ENCODE measurements around the gene FUT9.

Gene FUT9

GRCh38 chr6:96017070-96017359 lies 1.2 kb downstream of the FUT9 start:
- TF ChIP-seq, protein P1, sequence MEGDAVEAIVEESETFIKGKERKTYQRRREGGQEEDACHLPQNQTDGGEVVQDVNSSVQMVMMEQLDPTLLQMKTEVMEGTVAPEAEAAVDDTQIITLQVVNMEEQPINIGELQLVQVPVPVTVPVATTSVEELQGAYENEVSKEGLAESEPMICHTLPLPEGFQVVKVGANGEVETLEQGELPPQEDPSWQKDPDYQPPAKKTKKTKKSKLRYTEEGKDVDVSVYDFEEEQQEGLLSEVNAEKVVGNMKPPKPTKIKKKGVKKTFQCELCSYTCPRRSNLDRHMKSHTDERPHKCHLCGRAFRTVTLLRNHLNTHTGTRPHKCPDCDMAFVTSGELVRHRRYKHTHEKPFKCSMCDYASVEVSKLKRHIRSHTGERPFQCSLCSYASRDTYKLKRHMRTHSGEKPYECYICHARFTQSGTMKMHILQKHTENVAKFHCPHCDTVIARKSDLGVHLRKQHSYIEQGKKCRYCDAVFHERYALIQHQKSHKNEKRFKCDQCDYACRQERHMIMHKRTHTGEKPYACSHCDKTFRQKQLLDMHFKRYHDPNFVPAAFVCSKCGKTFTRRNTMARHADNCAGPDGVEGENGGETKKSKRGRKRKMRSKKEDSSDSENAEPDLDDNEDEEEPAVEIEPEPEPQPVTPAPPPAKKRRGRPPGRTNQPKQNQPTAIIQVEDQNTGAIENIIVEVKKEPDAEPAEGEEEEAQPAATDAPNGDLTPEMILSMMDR (conservative IDR thresholded peaks at IDR 0.05): no peak
- no peak overlapping the region for H3K27ac ChIP-seq

DNA sequence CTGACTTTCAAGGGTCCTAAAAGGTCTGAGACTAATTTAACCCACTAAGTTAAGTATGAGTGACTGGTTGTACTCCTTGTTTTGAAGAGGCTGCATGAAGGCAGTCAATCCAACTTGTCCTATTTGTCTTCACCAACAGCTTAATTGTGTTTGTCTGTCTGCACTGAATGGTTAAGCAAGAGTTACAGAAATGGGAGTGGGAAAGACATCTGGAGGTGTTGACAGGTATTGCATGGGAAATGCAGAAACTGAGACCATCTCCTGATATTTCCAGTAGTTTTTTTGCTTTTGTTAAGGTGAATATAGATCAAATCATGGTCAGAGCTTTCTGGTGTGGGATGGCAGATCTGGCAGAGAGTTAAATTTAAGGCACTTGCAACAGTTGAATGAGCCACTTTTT lies 6.5 kb downstream of the FUT9 start:
- TF ChIP-seq, protein P1 (conservative IDR thresholded peaks at IDR 0.05): 0 out of 2 replicates have a peak, but pooled peaks have one; percentile 16
- H3K27ac ChIP-seq: no peak overlapping the region

DNA sequence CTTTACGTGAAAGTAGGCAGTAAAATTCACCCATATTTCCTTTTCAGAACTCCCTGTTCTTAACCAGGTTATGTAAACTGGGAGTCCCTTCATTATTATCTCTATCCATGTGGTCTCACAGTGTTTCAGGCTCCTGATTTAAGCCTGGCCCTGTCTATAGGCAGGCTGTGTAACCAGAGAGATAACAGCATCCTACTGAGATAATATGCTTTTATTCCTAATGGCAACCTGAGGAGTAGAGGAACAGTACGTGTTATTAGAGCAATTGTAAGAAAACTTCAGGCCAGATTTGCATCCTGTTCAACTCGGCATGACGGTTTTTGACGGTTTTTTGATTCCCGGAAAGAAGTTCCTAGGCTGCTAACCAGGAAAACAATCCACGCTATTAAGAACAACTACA lies 16.9 kb downstream of the FUT9 start:
- TF ChIP-seq, protein P1 (conservative IDR thresholded peaks at IDR 0.05): no peak
- H3K27ac ChIP-seq: no peak overlapping the region

DNA sequence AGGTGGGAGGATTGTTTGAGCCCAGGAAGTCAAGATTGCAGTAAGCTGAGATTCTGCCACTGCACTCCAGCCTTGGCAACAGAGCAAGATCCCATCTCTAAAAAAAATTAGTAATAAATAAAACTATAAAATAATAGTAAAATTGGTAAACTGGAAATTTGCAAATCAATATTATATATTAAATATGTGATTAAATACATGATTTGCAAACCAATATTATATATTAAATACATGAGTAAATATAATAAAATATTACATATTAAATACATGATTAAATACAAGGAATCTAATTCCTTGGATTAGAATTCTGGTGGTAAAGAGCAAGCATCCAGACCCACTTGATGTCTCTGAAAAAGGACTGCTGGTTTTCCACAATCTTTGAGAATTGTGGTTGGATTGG lies 35.8 kb downstream of the FUT9 start:
- no peak overlapping the region for H3K27ac ChIP-seq
- TF ChIP-seq, protein P1 (conservative IDR thresholded peaks at IDR 0.05): no peak

DNA sequence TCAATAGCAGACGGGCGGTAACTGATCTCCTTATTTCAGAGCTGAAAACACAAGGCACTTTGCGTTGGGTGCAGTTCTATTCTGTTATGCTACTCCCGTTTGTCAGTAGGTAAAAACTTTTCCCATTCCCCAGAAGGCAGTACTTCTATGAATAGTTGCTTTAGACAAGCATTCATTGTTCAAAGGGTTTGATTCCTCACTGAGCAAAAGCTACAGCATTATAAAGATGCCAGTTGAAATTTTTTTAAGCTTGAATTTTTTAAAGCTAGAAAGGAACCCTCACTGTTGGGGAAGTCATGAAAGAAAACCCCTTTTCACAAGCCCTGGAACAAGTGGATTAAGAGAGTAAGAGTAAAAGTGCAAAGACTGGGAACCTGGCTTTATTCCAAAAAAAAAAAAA lies 42.3 kb downstream of the FUT9 start:
- no peak overlapping the region for H3K27ac ChIP-seq
- TF ChIP-seq, protein P1 (conservative IDR thresholded peaks at IDR 0.05): no peak

GRCh38 chr6:96059586-96059985 lies 43.8 kb downstream of the FUT9 start:
- TF ChIP-seq, protein P1 (conservative IDR thresholded peaks at IDR 0.05): no peak
- no peak overlapping the region for H3K27ac ChIP-seq

- TF ChIP-seq, protein P1 (conservative IDR thresholded peaks at IDR 0.05): no peak
- H3K27ac ChIP-seq: no peak overlapping the region
Measured at GRCh38 chr6:96060249-96060648, 44.5 kb downstream of the FUT9 start.

GRCh38 chr6:96065213-96065612 lies 49.4 kb downstream of the FUT9 start:
- TF ChIP-seq, protein P1 (conservative IDR thresholded peaks at IDR 0.05): no peak
- H3K27ac ChIP-seq: no peak overlapping the region
